ENCODE results near the gene ITIH3.

DNA sequence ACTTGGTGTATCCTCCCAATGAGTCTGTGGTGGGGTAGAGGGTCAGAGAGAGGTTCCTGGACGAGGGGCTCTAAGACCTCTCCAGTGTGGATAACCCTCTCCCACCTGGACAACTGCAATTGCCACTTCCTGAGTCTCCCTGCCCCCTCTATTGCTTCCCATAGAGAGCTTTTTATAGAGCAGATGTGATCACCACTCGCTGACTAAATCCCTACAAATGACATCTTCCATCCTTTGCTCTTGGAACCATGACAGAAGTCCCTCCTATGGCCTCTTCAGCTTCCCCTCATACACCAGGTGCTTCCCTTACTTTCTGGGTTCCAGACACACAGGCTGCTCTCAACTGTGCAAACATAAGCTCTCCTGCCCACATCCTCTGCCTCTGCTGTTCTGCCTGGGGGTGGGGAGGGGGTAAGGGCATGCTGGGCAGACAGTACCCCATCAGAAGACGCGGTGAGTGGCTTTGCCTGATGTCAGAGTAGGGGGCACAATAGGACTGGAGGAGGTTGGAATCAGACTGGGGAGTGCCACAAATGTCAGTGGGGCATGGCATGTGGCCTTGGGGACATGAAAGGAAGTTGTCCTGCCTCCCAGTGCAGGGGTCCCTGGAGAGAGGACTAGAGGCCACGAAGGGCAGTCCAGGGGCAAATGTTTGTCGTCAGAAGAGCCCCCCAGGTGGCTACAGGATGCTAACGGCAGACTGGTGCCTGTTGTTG is 15.2 kb downstream of the ITIH3 start:
- no peak for TF ChIP-seq YY1 (IDR thresholded peaks at IDR 0.05; ENCODE audit: insufficient read depth, insufficient read length)
- no peak for TF ChIP-seq SUZ12 (IDR thresholded peaks at IDR 0.05; ENCODE audit: extremely low read depth, insufficient read depth, insufficient read length)
